ENCODE data around the gene ID1.

GRCh38 chr20:31620246-31620645 is 15.2 kb downstream of the ID1 start:
- TF ChIP-seq CTCF (IDR thresholded peaks at IDR 0.05; ENCODE audit: poor library complexity, severe bottlenecking) (no peak), EZH2 (IDR thresholded peaks at IDR 0.05; ENCODE audit: borderline replicate concordance, insufficient read depth, low read length, poor library complexity, severe bottlenecking) (no peak)

Data from neural cell (in vitro differentiated cells).